A673 (cell line): ENCODE results near the gene ERCC6L. TPM values are rescaled to one million over a fixed set of nuclear protein-coding genes. Genes with fewer than 3 reads are reported as not detected.

Source experiments
- BruUV-seq: library from RNA; stranded (reverse); fragments of 400-500 nt; replicated peaks from 2 replicates; lab custom pipeline; 2021; lab: Mats Ljungman, UMichigan
- CTCF ChIA-PET: fragments of 300-600 bp; sonication (Branson Sonifier 250); formaldehyde crosslinking; loops from one replicate; lab custom pipeline; 2022; ENCODE audit warnings: antibody characterized with exemption; lab: Charles Lee
- POLR2A ChIA-PET: fragments of 300-600 bp; sonication (Branson Sonifier 250); formaldehyde crosslinking; loops from one replicate; lab custom pipeline; 2022; ENCODE audit warnings: antibody characterized with exemption; ENCODE audit not compliant: low non-redundant PET; lab: Charles Lee
- DNase-seq: peaks from one replicate; pipeline ENCODE4 v3.0.0-alpha.2; 2015; ENCODE audit warnings: low spot score
- H3K27ac ChIP-seq: fragments of 200-600 bp; sonication (generic); 2 replicates; pipeline ENCODE4 v1.5.1; 2016; ENCODE audit warnings: mixed run types, low read depth, mild to moderate bottlenecking, mixed read lengths, antibody characterized with exemption, low read length; ENCODE audit not compliant: poor library complexity, severe bottlenecking
- H3K27me3 ChIP-seq: fragments of 200-600 bp; sonication (generic); replicated peaks from 2 replicates; pipeline ENCODE4 v1.6.1; 2017; ENCODE audit warnings: mixed run types, low read depth, mild to moderate bottlenecking, mixed read lengths, antibody characterized with exemption, low read length; ENCODE audit not compliant: insufficient read depth, poor library complexity
- H3K36me3 ChIP-seq: fragments of 200-600 bp; sonication (generic); 2 replicates; pipeline ENCODE4 v1.6.1; 2016; ENCODE audit warnings: mixed run types, mild to moderate bottlenecking, mixed read lengths, antibody characterized with exemption, low read length; ENCODE audit not compliant: insufficient read depth, poor library complexity, severe bottlenecking
- H3K4me1 ChIP-seq: fragments of 200-600 bp; sonication (generic); 2 replicates; pipeline ENCODE4 v1.6.1; 2017; ENCODE audit warnings: mixed run types, mild to moderate bottlenecking, mixed read lengths, antibody characterized with exemption, low read length; ENCODE audit not compliant: insufficient read depth, poor library complexity, severe bottlenecking
- H3K4me3 ChIP-seq: fragments of 200-600 bp; sonication (generic); 2 replicates; pipeline ENCODE4 v1.5.1; 2016; ENCODE audit warnings: low read depth, mixed run types, mild to moderate bottlenecking, mixed read lengths, low read length; ENCODE audit not compliant: poor library complexity, severe bottlenecking
- H3K9me3 ChIP-seq: fragments of 200-600 bp; sonication (generic); 2 replicates; pipeline ENCODE4 v1.6.1; 2016; ENCODE audit warnings: mixed run types, low read depth, mild to moderate bottlenecking, mixed read lengths, antibody characterized with exemption, low read length; ENCODE audit not compliant: poor library complexity, severe bottlenecking
- EZH2 ChIP-seq: fragments of 200-600 bp; sonication (generic); IDR thresholded peaks from 2 replicates; pipeline ENCODE4 v1.6.1; 2017; ENCODE audit warnings: borderline replicate concordance, low read depth, mild to moderate bottlenecking, mixed read lengths, antibody characterized with exemption, low read length; ENCODE audit not compliant: poor library complexity, severe bottlenecking
- intact Hi-C: fragments of 100-400 bp; cut with micrococcal nuclease; formaldehyde crosslinking; loops from one replicate; pipeline ENCODE4 v1.10.0; 2022; ENCODE audit not compliant: unreplicated experiment
- total RNA-seq: library from RNA; stranded (reverse); gene quantifications from 2 replicates; pipeline ENCODE4 v1.2.3, GENCODE V29; 2021
- TF ChIP-seq, protein P1 (sequence below): fragments of 300-800, 200-600 bp; sonication (generic); conservative IDR thresholded peaks from 2 replicates; pipeline ENCODE4 v1.5.1; 2017; ENCODE audit warnings: low read depth, mild to moderate bottlenecking, antibody characterized with exemption, low read length, moderate library complexity, mixed read lengths

Gene ERCC6L
- total RNA-seq, 1 experiment from 2014 or later: 17.0 TPM

DNA sequence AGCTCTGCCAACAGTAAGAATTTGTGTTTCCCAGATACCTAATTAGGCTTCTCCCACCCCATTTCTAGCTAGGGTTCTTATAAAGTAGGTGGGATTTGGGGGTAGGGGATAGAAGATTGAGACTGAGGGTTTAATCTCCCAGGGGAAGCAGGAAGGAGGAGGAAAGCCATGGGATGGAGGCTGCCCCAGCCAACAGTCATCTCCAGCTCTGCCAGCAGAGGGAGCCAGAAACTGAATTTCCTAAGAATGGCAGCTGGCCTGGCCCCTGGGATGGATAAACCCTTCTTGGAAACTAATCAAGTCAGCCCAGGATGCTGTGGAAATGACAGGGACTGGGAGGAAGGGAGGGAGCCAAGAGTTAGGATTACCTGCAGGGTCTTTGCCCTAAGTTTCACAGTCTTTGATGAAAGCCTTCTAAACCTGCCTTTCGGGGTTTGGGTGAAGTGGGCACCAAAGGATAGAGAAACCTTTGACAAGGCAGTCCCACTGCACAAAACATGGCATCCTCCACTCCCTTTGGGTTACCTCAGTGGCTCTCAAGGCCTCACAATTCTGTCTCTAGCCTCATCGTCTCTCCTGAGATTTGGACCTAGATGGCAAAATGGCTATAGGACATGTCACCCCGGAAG lies 6.7 kb upstream of the ERCC6L start:
- TF ChIP-seq, protein P1, sequence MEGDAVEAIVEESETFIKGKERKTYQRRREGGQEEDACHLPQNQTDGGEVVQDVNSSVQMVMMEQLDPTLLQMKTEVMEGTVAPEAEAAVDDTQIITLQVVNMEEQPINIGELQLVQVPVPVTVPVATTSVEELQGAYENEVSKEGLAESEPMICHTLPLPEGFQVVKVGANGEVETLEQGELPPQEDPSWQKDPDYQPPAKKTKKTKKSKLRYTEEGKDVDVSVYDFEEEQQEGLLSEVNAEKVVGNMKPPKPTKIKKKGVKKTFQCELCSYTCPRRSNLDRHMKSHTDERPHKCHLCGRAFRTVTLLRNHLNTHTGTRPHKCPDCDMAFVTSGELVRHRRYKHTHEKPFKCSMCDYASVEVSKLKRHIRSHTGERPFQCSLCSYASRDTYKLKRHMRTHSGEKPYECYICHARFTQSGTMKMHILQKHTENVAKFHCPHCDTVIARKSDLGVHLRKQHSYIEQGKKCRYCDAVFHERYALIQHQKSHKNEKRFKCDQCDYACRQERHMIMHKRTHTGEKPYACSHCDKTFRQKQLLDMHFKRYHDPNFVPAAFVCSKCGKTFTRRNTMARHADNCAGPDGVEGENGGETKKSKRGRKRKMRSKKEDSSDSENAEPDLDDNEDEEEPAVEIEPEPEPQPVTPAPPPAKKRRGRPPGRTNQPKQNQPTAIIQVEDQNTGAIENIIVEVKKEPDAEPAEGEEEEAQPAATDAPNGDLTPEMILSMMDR: peak; percentile 89
- no peak for TF ChIP-seq EZH2
- BruUV-seq: no TSS peak
- intact Hi-C loops: loop anchor here (2.0 kb wide), 1 partner anchor 295 kb away; no protein-coding TSS in a partner anchor
- Histone ChIP-seq H3K9me3 (no peaks in the 10 kb centered on the region), H3K27ac (no peak overlapping the region), H3K27me3 (no peaks in the 10 kb centered on the region), H3K4me3 (no peak overlapping the region), H3K36me3 (no peaks in the 10 kb centered on the region), H3K4me1 (peaks cover 12% of the 10 kb centered on the region)
- POLR2A ChIA-PET: no interaction called here
- DNase-seq: peak; percentile 82
- CTCF ChIA-PET: interaction anchor here (0.7 to 1.4 kb wide), 3 partner anchors 9 to 295 kb away, joined by 4 to 7 read pairs (median 4); no protein-coding TSS in a partner anchor

DNA sequence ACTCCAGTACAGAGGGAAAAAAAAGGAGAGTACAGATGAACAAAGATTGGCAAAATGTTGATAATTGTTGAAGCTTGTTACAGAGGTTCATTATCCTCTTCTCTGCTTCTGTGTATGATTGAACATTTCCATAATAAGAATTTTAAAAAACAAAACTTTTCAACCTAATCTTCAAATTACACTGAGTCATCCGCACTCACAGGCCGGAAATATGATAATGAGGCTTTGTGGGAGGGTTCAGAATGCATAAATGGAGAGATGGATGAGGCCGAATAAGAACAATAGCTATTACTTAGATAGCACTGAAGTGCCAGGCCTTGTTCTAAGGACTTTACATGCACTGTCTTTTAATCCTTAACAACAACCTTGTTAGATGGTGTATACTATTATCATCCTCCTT lies 4.6 kb upstream of the ERCC6L start:
- intact Hi-C loops: loop anchor here (5.0 kb wide), 1 partner anchor 64 kb away; the partner anchor contains the start of gene CITED1
- TF ChIP-seq EZH2: no peak
- TF ChIP-seq, protein P1: no peak
- peak; percentile 84 for DNase-seq

DNA sequence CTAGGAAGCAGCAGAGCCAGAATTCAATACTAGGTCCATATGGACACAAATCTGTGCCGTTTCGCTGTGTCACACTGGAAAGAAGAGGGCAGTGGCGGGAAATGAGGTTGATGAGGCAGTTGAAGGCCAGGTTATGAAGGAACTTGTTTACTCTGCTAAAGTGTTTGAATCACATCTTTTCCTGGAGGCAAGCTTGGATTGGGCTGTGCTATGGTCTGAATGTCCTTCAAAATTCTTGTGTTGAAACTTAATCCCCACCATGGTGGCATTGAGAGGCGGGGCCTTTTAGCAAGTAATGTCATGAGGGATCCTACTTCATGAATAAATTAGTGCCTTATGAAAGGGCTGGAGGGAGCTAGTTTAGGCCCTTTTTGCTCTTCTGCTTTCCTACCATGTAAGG lies 2.1 kb upstream of the ERCC6L start:
- BruUV-seq: no TSS peak
- DNase-seq: peak; percentile 15
- no peak overlapping the region for H3K27ac ChIP-seq
- no peaks in the 10 kb centered on the region for H3K27me3 ChIP-seq
- peaks cover 12% of the 10 kb centered on the region for H3K4me1 ChIP-seq
- H3K9me3 ChIP-seq: no peaks in the 10 kb centered on the region
- no peaks in the 10 kb centered on the region for H3K36me3 ChIP-seq
- no peak overlapping the region for H3K4me3 ChIP-seq
- CTCF ChIA-PET: no interaction called here
- POLR2A ChIA-PET: no interaction called here
- TF ChIP-seq EZH2: no peak
- TF ChIP-seq, protein P1: no peak
- intact Hi-C loops: loop anchor here (5.0 kb wide), 1 partner anchor 66 kb away; the partner anchor contains the start of gene CITED1

More for the DNA sequence above, 4.6 kb upstream of the ERCC6L start:
- Histone ChIP-seq H3K27ac (peak overlapping the region; percentile 59), H3K9me3 (no peaks in the 10 kb centered on the region), H3K27me3 (no peaks in the 10 kb centered on the region), H3K4me1 (peaks cover 12% of the 10 kb centered on the region), H3K4me3 (no peak overlapping the region), H3K36me3 (no peaks in the 10 kb centered on the region)
- ChIA-PET CTCF (interaction anchor here (1.4 kb wide), 1 partner anchor 34 kb away, joined by 3 read pairs; the partner anchor contains the start of gene RPS4X), POLR2A (interaction anchor here (0.7 to 0.9 kb wide), 2 partner anchors 34 to 311 kb away, joined by 3 to 4 read pairs; partner anchors contain the start of gene RPS4X)
- no TSS peak for BruUV-seq
